ENCODE results near the gene ALMS1. TPM values are rescaled to one million over a fixed set of nuclear protein-coding genes. Genes with fewer than 3 reads are reported as not detected.
A peak's percentile ranks its signal among the peaks of the same experiment; 100 is the strongest.

The ALMS1 gene
- total and polyA plus RNA-seq, 7 experiments from 2014 or later: 2.7 to 46.7 (median 23.5) TPM

GRCh38 chr2:73373344-73373743, 12.3 kb upstream of the ALMS1 start:
- DNase-seq (no peak), ATAC-seq (no peak)
- Histone ChIP-seq H3K36me3 (ENCODE audit: control insufficient read depth in 2 of 3, insufficient read depth in 3 of 3, low read length in 3 of 3) (no peaks in the 10 kb centered on the region), H3K27ac (ENCODE audit: low read depth, low read length) (no peak overlapping the region), H3K27me3 (ENCODE audit: control insufficient read depth in 2 of 2, insufficient read depth in 2 of 2, low read length in 2 of 2) (no peaks in the 10 kb centered on the region), H3K9me3 (ENCODE audit: control insufficient read depth in 2 of 3, low read length in 3 of 3) (no peaks in the 10 kb centered on the region), H3K4me1 (ENCODE audit: control insufficient read depth in 2 of 2, insufficient read depth in 2 of 2, low read length in 2 of 2) (no peaks in the 10 kb centered on the region), H3K4me3 (ENCODE audit: low read length) (no peak overlapping the region)
- ChIA-PET CTCF (no interaction called here), POLR2A (no interaction called here)
- Mint-ChIP-seq H3K4me1 (no peaks in the 10 kb centered on the region), H3K36me3 (peaks cover 0 to 6% (median 0%) of the 10 kb centered on the region in 5 donors), H3K4me3 (no peak overlapping the region), H3K9me3 (peaks cover 2 to 16% (median 8%) of the 10 kb centered on the region in 11 donors), H3K27me3 (peaks cover 32 to 46% (median 35%) of the 10 kb centered on the region in 5 donors), H3K27ac (no peak overlapping the region)
- intact Hi-C loops (cut with micrococcal nuclease): no loop called here

GRCh38 chr2:73374269-73374668, 11.4 kb upstream of the ALMS1 start:
- H3K27me3 ChIP-seq (ENCODE audit: control insufficient read depth in 2 of 2, insufficient read depth in 2 of 2, low read length in 2 of 2): no peaks in the 10 kb centered on the region
- H3K9me3 ChIP-seq (ENCODE audit: control insufficient read depth in 2 of 3, low read length in 3 of 3): no peaks in the 10 kb centered on the region
- Mint-ChIP-seq H3K4me3 (no peak overlapping the region), H3K36me3 (peaks cover 0 to 6% (median 0%) of the 10 kb centered on the region in 5 donors), H3K27me3 (peaks cover 32 to 46% (median 38%) of the 10 kb centered on the region in 5 donors), H3K4me1 (no peaks in the 10 kb centered on the region), H3K27ac (no peak overlapping the region), H3K9me3 (peaks cover 2 to 16% (median 8%) of the 10 kb centered on the region in 11 donors)
- POLR2A ChIA-PET: no interaction called here
- H3K36me3 ChIP-seq (ENCODE audit: control insufficient read depth in 2 of 3, insufficient read depth in 3 of 3, low read length in 3 of 3): no peaks in the 10 kb centered on the region
- DNase-seq (no peak), ATAC-seq (no peak)
- H3K27ac ChIP-seq (ENCODE audit: low read depth, low read length): no peak overlapping the region
- intact Hi-C loops (cut with micrococcal nuclease): no loop called here
- H3K4me1 ChIP-seq (ENCODE audit: control insufficient read depth in 2 of 2, insufficient read depth in 2 of 2, low read length in 2 of 2): no peaks in the 10 kb centered on the region
- no peak overlapping the region for H3K4me3 ChIP-seq (ENCODE audit: low read length)
- CTCF ChIA-PET: no interaction called here

GRCh38 chr2:73376681-73377080, 9.0 kb upstream of the ALMS1 start:
- Histone ChIP-seq H3K4me3 (ENCODE audit: low read length) (no peak overlapping the region), H3K27ac (ENCODE audit: low read depth, low read length) (no peak overlapping the region), H3K36me3 (ENCODE audit: control insufficient read depth in 2 of 3, insufficient read depth in 3 of 3, low read length in 3 of 3) (no peaks in the 10 kb centered on the region), H3K9me3 (ENCODE audit: control insufficient read depth in 2 of 3, low read length in 3 of 3) (no peaks in the 10 kb centered on the region), H3K4me1 (ENCODE audit: control insufficient read depth in 2 of 2, insufficient read depth in 2 of 2, low read length in 2 of 2) (no peaks in the 10 kb centered on the region), H3K27me3 (ENCODE audit: control insufficient read depth in 2 of 2, insufficient read depth in 2 of 2, low read length in 2 of 2) (no peaks in the 10 kb centered on the region)
- no peak overlapping the region for H3K27ac Mint-ChIP-seq
- no peak overlapping the region for H3K4me3 Mint-ChIP-seq
- no peaks in the 10 kb centered on the region for H3K4me1 Mint-ChIP-seq
- H3K9me3 Mint-ChIP-seq: peaks cover under 1 to 16% (median 8%) of the 10 kb centered on the region in 11 donors
- ChIA-PET CTCF (interaction anchor here (0.6 kb wide), 1 partner anchor 176 kb away, joined by 4 read pairs; no protein-coding TSS in a partner anchor), POLR2A (no interaction called here)
- ATAC-seq (no peak), DNase-seq (no peak)
- peaks cover 0 to 6% (median 0%) of the 10 kb centered on the region in 5 donors for H3K36me3 Mint-ChIP-seq
- peaks cover 32 to 44% (median 40%) of the 10 kb centered on the region in 5 donors for H3K27me3 Mint-ChIP-seq
- intact Hi-C loops (cut with micrococcal nuclease): no loop called here

GRCh38 chr2:73383036-73383435, 2.6 kb upstream of the ALMS1 start:
- intact Hi-C loops (cut with micrococcal nuclease): loop anchor here in 1 of 2 donors (10.0 kb wide), 3 partner anchors 1042 to 1452 kb away; partner anchors contain the start of genes C2orf81, DOK1, HK2 and LOXL3
- no peaks in the 10 kb centered on the region for H3K9me3 ChIP-seq (ENCODE audit: control insufficient read depth in 2 of 3, low read length in 3 of 3)
- ATAC-seq (no peak), DNase-seq (no peak)
- peaks cover 0 to 5% (median 0%) of the 10 kb centered on the region in 5 donors for H3K36me3 Mint-ChIP-seq
- H3K4me1 ChIP-seq (ENCODE audit: control insufficient read depth in 2 of 2, insufficient read depth in 2 of 2, low read length in 2 of 2): peaks cover 4 to 18% of the 10 kb centered on the region in 2 donors
- peaks cover 17 to 28% (median 25%) of the 10 kb centered on the region in 7 donors for H3K4me1 Mint-ChIP-seq
- H3K27me3 Mint-ChIP-seq: peaks cover 0 to 38% (median 6%) of the 10 kb centered on the region in 5 donors
- H3K27ac Mint-ChIP-seq: no peak overlapping the region
- no peak overlapping the region for H3K4me3 ChIP-seq (ENCODE audit: low read length)
- ChIA-PET CTCF (interaction anchor here (0.7 kb wide), 1 partner anchor 121 kb away, joined by 3 read pairs; no protein-coding TSS in a partner anchor), POLR2A (no interaction called here)
- no peak overlapping the region for H3K4me3 Mint-ChIP-seq
- H3K27ac ChIP-seq (ENCODE audit: low read depth, low read length): no peak overlapping the region
- no peaks in the 10 kb centered on the region for H3K27me3 ChIP-seq (ENCODE audit: control insufficient read depth in 2 of 2, insufficient read depth in 2 of 2, low read length in 2 of 2)
- H3K9me3 Mint-ChIP-seq: peaks cover 0 to 2% (median 0%) of the 10 kb centered on the region in 11 donors
- H3K36me3 ChIP-seq (ENCODE audit: control insufficient read depth in 2 of 3, insufficient read depth in 3 of 3, low read length in 3 of 3): peaks cover 0 to 4% (median 0%) of the 10 kb centered on the region in 3 experiments

GRCh38 chr2:73385123-73385503, 523 bp upstream of the ALMS1 start:
- Histone ChIP-seq H3K4me3 (ENCODE audit: low read length) (peak overlapping the region; percentile 49), H3K27ac (ENCODE audit: low read depth, low read length) (peak overlapping the region; percentile 92), H3K36me3 (ENCODE audit: control insufficient read depth in 2 of 3, insufficient read depth in 3 of 3, low read length in 3 of 3) (peaks cover 0 to 4% (median 0%) of the 10 kb centered on the region in 3 experiments), H3K27me3 (ENCODE audit: control insufficient read depth in 2 of 2, insufficient read depth in 2 of 2, low read length in 2 of 2) (no peaks in the 10 kb centered on the region), H3K4me1 (ENCODE audit: control insufficient read depth in 2 of 2, insufficient read depth in 2 of 2, low read length in 2 of 2) (peaks cover 4 to 18% of the 10 kb centered on the region in 2 donors), H3K9me3 (ENCODE audit: control insufficient read depth in 2 of 3, low read length in 3 of 3) (no peaks in the 10 kb centered on the region)
- Mint-ChIP-seq H3K36me3 (peaks cover 0 to 6% (median 0%) of the 10 kb centered on the region in 5 donors), H3K4me3 (peak overlapping the region; percentile 81 to 96 (median 90)), H3K27me3 (peaks cover 0 to 26% (median 0%) of the 10 kb centered on the region in 5 donors), H3K27ac (peak overlapping the region; percentile 91 to 98 (median 96)), H3K4me1 (peaks cover 23 to 43% (median 41%) of the 10 kb centered on the region in 7 donors), H3K9me3 (no peaks in the 10 kb centered on the region)
- POLR2A ChIA-PET: interaction anchor here (1.0 to 1.9 kb wide), 4 partner anchors 149 to 352 kb away, joined by 3 to 18 read pairs (median 5); partner anchors contain the start of genes CCT7, PRADC1 and TPRKB
- CTCF ChIA-PET: no interaction called here
- no peak for ATAC-seq
- DNase-seq: no peak
- intact Hi-C loops (cut with micrococcal nuclease): loop anchor here (1.0 to 10.0 kb wide), 18 partner anchors 92 to 1574 kb away; partner anchors contain the start of genes CCT7 (in 2 of the 2), EGR4 (in 2 of the 2), FBXO41 (in 2 of the 2) and HK2 (in 2 of the 2)

- peaks cover 0 to 9% (median 0%) of the 10 kb centered on the region in 5 donors for H3K36me3 Mint-ChIP-seq
- no peaks in the 10 kb centered on the region for H3K27me3 ChIP-seq (ENCODE audit: control insufficient read depth in 2 of 2, insufficient read depth in 2 of 2, low read length in 2 of 2)
- ATAC-seq (peak; percentile 1), DNase-seq (no peak)
- peak overlapping the region; percentile 92 for H3K27ac ChIP-seq (ENCODE audit: low read depth, low read length)
- peaks cover 4 to 18% of the 10 kb centered on the region in 2 donors for H3K4me1 ChIP-seq (ENCODE audit: control insufficient read depth in 2 of 2, insufficient read depth in 2 of 2, low read length in 2 of 2)
- H3K9me3 ChIP-seq (ENCODE audit: control insufficient read depth in 2 of 3, low read length in 3 of 3): no peaks in the 10 kb centered on the region
- peaks cover 0 to 4% (median 0%) of the 10 kb centered on the region in 3 experiments for H3K36me3 ChIP-seq (ENCODE audit: control insufficient read depth in 2 of 3, insufficient read depth in 3 of 3, low read length in 3 of 3)
- intact Hi-C loops (cut with micrococcal nuclease): loop anchor here (1.0 to 10.0 kb wide), 7 partner anchors 274 to 1448 kb away; partner anchors contain the start of genes RAB11FIP5 (in 2 of the 2), C2orf81 (in 1 of the 2), CYP26B1 (in 1 of the 2) and DGUOK (in 1 of the 2)
- peak overlapping the region; percentile 85 for H3K4me3 ChIP-seq (ENCODE audit: low read length)
- H3K9me3 Mint-ChIP-seq: no peaks in the 10 kb centered on the region
- ChIA-PET CTCF (no interaction called here), POLR2A (interaction anchor here (0.7 to 1.9 kb wide), 5 partner anchors 150 to 618 kb away, joined by 3 to 18 read pairs (median 4); partner anchors contain the start of genes CCT7, PRADC1 and TPRKB)
- H3K27me3 Mint-ChIP-seq: peaks cover 0 to 17% (median 0%) of the 10 kb centered on the region in 5 donors
- H3K4me3 Mint-ChIP-seq: peak overlapping the region; percentile 81 to 96 (median 90)
- peaks cover 25 to 49% (median 47%) of the 10 kb centered on the region in 7 donors for H3K4me1 Mint-ChIP-seq
- peak overlapping the region; percentile 87 to 98 (median 94) for H3K27ac Mint-ChIP-seq
Observed at GRCh38 chr2:73386342-73386868, 769 bp downstream of the ALMS1 start.
